Measurements from ENCODE around the gene GUCY2C.

Gene GUCY2C

GRCh38 chr12:14567351-14568162 is 128.8 kb downstream of the GUCY2C start, which contains the start of gene PLBD1:
Gene PLBD1, minus strand, starts transcription at chr12:14567883. Its CDS starts 187 bp downstream, at chr12:14567696.
- no peak for DNase-seq

GRCh38 chr12:14564336-14564959 is 132.0 kb downstream of the GUCY2C start:
- DNase-seq, result no peak

GRCh38 chr12:14563046-14563445 is 133.4 kb downstream of the GUCY2C start:
- DNase-seq, result no peak
